Nucleus accumbens (tissue), 56 donors: Measurements from ENCODE around the gene KRT23.

Source experiments
- DNase-seq, 56 donors: peaks; one replicate each; lab custom pipeline; 2025; lab: John Stamatoyannopoulos, UW

Gene KRT23

GRCh38 chr17:40873801-40874200 is 63.6 kb downstream of the KRT23 start:
- DNase-seq: no peak

- no peak for DNase-seq
Measured at GRCh38 chr17:40873255-40873654, 64.2 kb downstream of the KRT23 start.
